HEK293 (cell line): Measurements from ENCODE around the gene SCD.
"Not testable (repeated sequence)": the region's sequence is repeated elsewhere in the genome, so short reads cannot be mapped to it uniquely, and the experiment has no call there.

ENCODE experiments used
- BCL11A ChIP-seq: fragments of 450-650 bp; formaldehyde crosslinking; IDR thresholded peaks from 2 replicates; pipeline ENCODE4 v1.5.1; 2016; ENCODE audit warnings: low read depth, missing biosample characterization, missing genetic modification characterization
- CTCF ChIP-seq: fragments of 450-650 bp; formaldehyde crosslinking; IDR thresholded peaks from 2 replicates; pipeline ENCODE4 v1.5.1; 2016; ENCODE audit warnings: missing biosample characterization, missing genetic modification characterization
- ZNF132 ChIP-seq: fragments of 450-650 bp; formaldehyde crosslinking; IDR thresholded peaks from 2 replicates; pipeline ENCODE4 v1.5.1; 2017; ENCODE audit warnings: missing biosample characterization, missing genetic modification characterization, borderline replicate concordance
- ZNF23 ChIP-seq: fragments of 450-650 bp; formaldehyde crosslinking; IDR thresholded peaks from 2 replicates; pipeline ENCODE4 v1.5.1; 2016; ENCODE audit warnings: missing biosample characterization, missing genetic modification characterization, borderline replicate concordance
- ZNF292 ChIP-seq: fragments of 450-650 bp; formaldehyde crosslinking; IDR thresholded peaks from 2 replicates; pipeline ENCODE4 v1.5.1; 2016; ENCODE audit warnings: low read depth, missing biosample characterization, missing genetic modification characterization, borderline replicate concordance
- ZNF398 ChIP-seq: fragments of 450-650 bp; formaldehyde crosslinking; IDR thresholded peaks from 2 replicates; pipeline ENCODE4 v1.5.1; 2017; ENCODE audit warnings: missing biosample characterization, missing genetic modification characterization
- ZNF660 ChIP-seq: fragments of 450-650 bp; IDR thresholded peaks from 2 replicates; pipeline ENCODE4 v1.5.1; 2018; ENCODE audit warnings: missing biosample characterization, mild to moderate bottlenecking, missing genetic modification characterization

- not testable (repeated sequence) for TF ChIP-seq CTCF; ZNF132 (tag by site-specific recombination); BCL11A (tag by site-specific recombination); ZNF292 (tag by site-specific recombination); ZNF23 (tag by site-specific recombination); ZNF660; ZNF398 (tag by site-specific recombination)
These were observed 29.6 kb downstream of the SCD start for GRCh38 chr10:100376656-100377055.
